ENCODE measurements around the gene CD163L1. TPM values are rescaled to one million over a fixed set of nuclear protein-coding genes. Genes with fewer than 3 reads are reported as not detected.

CD163L1 gene
- total and polyA plus RNA-seq, 2 of the 8 experiments (the other 6 are each of a cell fraction or from before 2014, with no cell fraction given) = 0.11 to 0.22 TPM

GRCh38 chr12:7483343-7483742 lies 39.4 kb upstream of the CD163L1 start:
- WGBS, 2 experiments (ENCODE audit: extremely low coverage in 1 of 2, insufficient coverage in 1 of 2, insufficient read length in 1 of 2, insufficient replicate concordance in 2 of 2, low coverage in 1 of 2, low lambda C conversion rate in 2 of 2, missing lambda C conversion rate in 1 of 2) = 88% methylated on average over 5 of the region's 5 CpGs; no CpG with 5 or more reads in 1 of the 2 experiments
- no peak overlapping the region for H4K91ac ChIP-seq (replicated peaks; ENCODE audit: insufficient read length, low read length)
- H2BK120ac ChIP-seq (replicated peaks; ENCODE audit: low read depth, low read length) = no peak overlapping the region
- no peak overlapping the region for H3K4me3 ChIP-seq (ENCODE audit: extremely low read depth in 1 of 4, insufficient read depth in 2 of 4, low read depth in 3 of 4, low read length in 4 of 4)
- DNase-seq (ENCODE audit: low read depth in 1 of 2, low spot score in 2 of 2) (no peak), FAIRE-seq (no peak)
- H2AK5ac ChIP-seq (ENCODE audit: low read depth, low read length) = no peak overlapping the region
- H4K20me1 ChIP-seq (replicated peaks in 1 of 2; ENCODE audit: control insufficient read depth in 1 of 2, insufficient read depth in 2 of 2, low read length in 2 of 2) = no peaks in the 10 kb centered on the region
- H3K4me1 ChIP-seq (replicated peaks in 1 of 4; ENCODE audit: control insufficient read depth in 3 of 4, insufficient read depth in 4 of 4, low read length in 3 of 4) = no peaks in the 10 kb centered on the region
- no peak overlapping the region for H3K14ac ChIP-seq (ENCODE audit: insufficient read length)
- H2AFZ ChIP-seq (ENCODE audit: low read length) = peak overlapping the region; percentile 47; the same call in 1 of the 2 replicates
- H3K18ac ChIP-seq (ENCODE audit: extremely low read depth, low read length) = no peak overlapping the region
- H3K4me2 ChIP-seq (ENCODE audit: insufficient read depth in 1 of 2, low read depth in 2 of 2, low read length in 2 of 2) = no peak overlapping the region
- H2BK5ac ChIP-seq (ENCODE audit: low read depth, low read length) = no peak overlapping the region
- H4K8ac ChIP-seq (ENCODE audit: extremely low read depth, insufficient read depth, low read length) = no peak overlapping the region
- ChIA-PET CTCF (ENCODE audit: partially characterized antibody) (interaction anchor here (0.7 kb wide), 1 partner anchor 23 kb away, joined by 3 read pairs; no protein-coding TSS in a partner anchor), POLR2A (ENCODE audit: partially characterized antibody) (no interaction called here)
- no peak overlapping the region for H3K23ac ChIP-seq (ENCODE audit: insufficient read length)
- no peaks in the 10 kb centered on the region for H3K27me3 ChIP-seq (replicated peaks in 1 of 4; ENCODE audit: control insufficient read depth in 3 of 4, extremely low read depth in 1 of 4, insufficient read depth in 3 of 4, low read length in 3 of 4)
- no peaks in the 10 kb centered on the region for H3K23me2 ChIP-seq (ENCODE audit: low read depth, low read length)
- no peak overlapping the region for H2BK20ac ChIP-seq (ENCODE audit: low read length)
- H3K4ac ChIP-seq (replicated peaks; ENCODE audit: insufficient read length, low read depth, low read length) = no peak overlapping the region
- H3K9ac ChIP-seq (replicated peaks in 1 of 4; ENCODE audit: extremely low read depth in 1 of 4, low read depth in 3 of 4, low read length in 3 of 4) = no peak overlapping the region
- no peak overlapping the region for H2BK12ac ChIP-seq (ENCODE audit: low read depth, low read length)
- TF ChIP-seq RBBP5 (IDR thresholded peaks at IDR 0.05; ENCODE audit: borderline replicate concordance, low read depth, low read length) (no peak), SP1 (IDR thresholded peaks at IDR 0.05; ENCODE audit: low read depth, low read length) (no peak), PHF8 (conservative IDR thresholded peaks at IDR 0.05; ENCODE audit: low read depth, low read length) (no peak), MAFK (IDR thresholded peaks at IDR 0.05; ENCODE audit: low read depth, low read length) (no peak), POU5F1 (IDR thresholded peaks at IDR 0.05; ENCODE audit: low read depth, low read length) (no peak), CREB1 (IDR thresholded peaks at IDR 0.05) (no peak)
- no peak overlapping the region for H4K5ac ChIP-seq (ENCODE audit: insufficient read length, low read depth, low read length)
- H3K27ac ChIP-seq (ENCODE audit: low read depth, low read length) = no peak overlapping the region
- H3K79me2 ChIP-seq (ENCODE audit: control insufficient read depth in 1 of 2, insufficient read depth in 2 of 2, low read length in 2 of 2) = no peaks in the 10 kb centered on the region
- no peaks in the 10 kb centered on the region for H3K36me3 ChIP-seq (ENCODE audit: control insufficient read depth in 2 of 4, insufficient read depth in 4 of 4, low read length in 3 of 4)
- 0 out of 4 replicates have a peak, but pooled peaks cover 0 to 4% of the 10 kb centered on the region in 2 experiments for H3K9me3 ChIP-seq (ENCODE audit: insufficient read depth in 2 of 2, low read depth in 1 of 2, low read length in 1 of 2)
- H3K56ac ChIP-seq (replicated peaks; ENCODE audit: insufficient read length, low read depth, low read length) = no peak overlapping the region
- no peak overlapping the region for H2BK15ac ChIP-seq (ENCODE audit: low read length)
- H3K79me1 ChIP-seq (ENCODE audit: low read depth, low read length) = no peaks in the 10 kb centered on the region
